ENCODE results near the gene RAP1GAP2.

RAP1GAP2 gene

GRCh38 chr17:2786176-2786881 is 9.9 kb upstream of the RAP1GAP2 start:
- no peak overlapping the region for H3K4me3 ChIP-seq (ENCODE audit: control insufficient read depth, low read depth, low read length)
- DNase-seq (ENCODE audit: low read depth), result peak; percentile 8
- TF ChIP-seq, protein P1, sequence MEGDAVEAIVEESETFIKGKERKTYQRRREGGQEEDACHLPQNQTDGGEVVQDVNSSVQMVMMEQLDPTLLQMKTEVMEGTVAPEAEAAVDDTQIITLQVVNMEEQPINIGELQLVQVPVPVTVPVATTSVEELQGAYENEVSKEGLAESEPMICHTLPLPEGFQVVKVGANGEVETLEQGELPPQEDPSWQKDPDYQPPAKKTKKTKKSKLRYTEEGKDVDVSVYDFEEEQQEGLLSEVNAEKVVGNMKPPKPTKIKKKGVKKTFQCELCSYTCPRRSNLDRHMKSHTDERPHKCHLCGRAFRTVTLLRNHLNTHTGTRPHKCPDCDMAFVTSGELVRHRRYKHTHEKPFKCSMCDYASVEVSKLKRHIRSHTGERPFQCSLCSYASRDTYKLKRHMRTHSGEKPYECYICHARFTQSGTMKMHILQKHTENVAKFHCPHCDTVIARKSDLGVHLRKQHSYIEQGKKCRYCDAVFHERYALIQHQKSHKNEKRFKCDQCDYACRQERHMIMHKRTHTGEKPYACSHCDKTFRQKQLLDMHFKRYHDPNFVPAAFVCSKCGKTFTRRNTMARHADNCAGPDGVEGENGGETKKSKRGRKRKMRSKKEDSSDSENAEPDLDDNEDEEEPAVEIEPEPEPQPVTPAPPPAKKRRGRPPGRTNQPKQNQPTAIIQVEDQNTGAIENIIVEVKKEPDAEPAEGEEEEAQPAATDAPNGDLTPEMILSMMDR (IDR thresholded peaks at IDR 0.05; ENCODE audit: control insufficient read depth, insufficient read depth, low read depth, low read length, missing control alignments), result peak; percentile 89

GRCh38 chr17:2789700-2790099 is 6.5 kb upstream of the RAP1GAP2 start:
- TF ChIP-seq, protein P1 (IDR thresholded peaks at IDR 0.05; ENCODE audit: control insufficient read depth, insufficient read depth, low read depth, low read length, missing control alignments), result no peak
- no peak for DNase-seq (ENCODE audit: low read depth)
- no peak overlapping the region for H3K4me3 ChIP-seq (ENCODE audit: control insufficient read depth, low read depth, low read length)

GRCh38 chr17:2792366-2793169 is 3.7 kb upstream of the RAP1GAP2 start:
- DNase-seq (ENCODE audit: low read depth), result no peak
- TF ChIP-seq, protein P1 (IDR thresholded peaks at IDR 0.05; ENCODE audit: control insufficient read depth, insufficient read depth, low read depth, low read length, missing control alignments), result no peak
- no peak overlapping the region for H3K4me3 ChIP-seq (ENCODE audit: control insufficient read depth, low read depth, low read length)

DNA sequence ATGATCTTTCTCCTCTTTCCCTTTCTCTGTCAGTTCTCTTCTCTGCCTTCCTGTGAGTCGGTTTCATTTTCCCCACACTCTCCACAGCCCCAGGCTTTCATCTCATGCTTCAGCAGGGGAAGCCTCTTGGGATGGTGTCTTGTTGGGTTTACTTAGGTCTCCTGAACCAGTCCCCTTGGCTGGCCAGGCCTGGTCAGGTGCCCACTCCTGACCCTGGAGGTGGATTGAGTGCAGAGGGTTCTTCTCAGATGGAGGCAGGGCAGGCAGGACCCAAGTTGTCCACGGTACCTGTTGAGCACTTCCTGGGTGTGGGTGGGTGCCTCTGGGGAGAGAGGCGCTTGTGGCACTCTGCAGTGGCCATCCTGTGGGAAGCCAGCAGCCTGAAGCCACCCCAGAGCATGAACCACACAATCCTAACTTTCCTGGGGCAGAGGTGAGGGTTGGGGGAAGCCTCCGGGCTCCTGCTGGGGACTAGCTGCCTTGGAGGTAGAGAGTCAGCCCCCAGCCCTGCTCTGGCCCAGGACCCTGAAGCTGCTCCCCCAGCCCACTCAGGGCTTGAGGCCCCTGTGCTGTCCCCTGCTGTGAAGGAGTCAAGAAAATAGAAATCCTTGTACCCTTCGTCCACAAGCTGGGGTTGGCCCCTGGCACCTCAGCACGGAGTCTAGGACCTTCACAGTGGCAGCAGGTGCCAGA is 2.0 kb upstream of the RAP1GAP2 start:
- no peak for DNase-seq (ENCODE audit: low read depth)
- TF ChIP-seq, protein P1 (IDR thresholded peaks at IDR 0.05; ENCODE audit: control insufficient read depth, insufficient read depth, low read depth, low read length, missing control alignments), result no peak
- H3K4me3 ChIP-seq (ENCODE audit: control insufficient read depth, low read depth, low read length), result no peak overlapping the region

DNA sequence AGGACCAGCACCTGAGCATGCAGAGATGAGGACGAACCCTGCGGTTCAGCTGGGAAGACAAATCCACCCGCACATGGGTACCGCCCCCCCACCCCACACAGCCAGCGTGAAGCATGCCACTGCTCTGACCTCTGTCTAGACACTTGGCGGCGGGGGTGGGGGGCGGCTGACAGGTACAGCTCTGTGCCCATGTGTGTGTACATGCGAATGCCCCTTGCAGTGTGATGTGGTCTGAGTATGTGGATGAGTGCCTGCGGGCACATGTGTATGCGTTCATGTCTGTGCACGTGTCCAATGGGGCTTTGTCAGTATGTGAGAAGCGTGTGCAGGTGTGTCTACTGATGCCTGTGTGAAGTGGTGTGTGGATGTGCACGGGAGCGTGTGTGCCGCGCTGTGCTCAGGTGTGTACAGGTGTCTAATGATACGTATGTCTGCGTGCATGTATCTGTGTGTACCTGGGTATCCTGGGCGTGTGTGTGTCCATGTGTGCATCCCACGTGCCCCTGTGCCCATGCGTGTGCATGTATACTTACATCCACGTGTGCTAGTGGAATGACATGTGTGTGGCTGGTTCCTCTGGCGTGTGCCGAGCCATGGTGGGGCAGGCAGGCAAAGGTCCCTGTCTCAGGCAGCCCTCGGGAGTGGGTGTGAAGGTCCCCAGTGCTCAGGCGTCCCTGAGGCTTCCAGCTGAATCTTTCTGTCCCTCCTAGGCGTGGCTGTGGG is 636 bp upstream of the RAP1GAP2 start:
- TF ChIP-seq, protein P1 (IDR thresholded peaks at IDR 0.05; ENCODE audit: control insufficient read depth, insufficient read depth, low read depth, low read length, missing control alignments), result no peak
- DNase-seq (ENCODE audit: low read depth), result no peak
- H3K4me3 ChIP-seq (ENCODE audit: control insufficient read depth, low read depth, low read length), result no peak overlapping the region

DNA sequence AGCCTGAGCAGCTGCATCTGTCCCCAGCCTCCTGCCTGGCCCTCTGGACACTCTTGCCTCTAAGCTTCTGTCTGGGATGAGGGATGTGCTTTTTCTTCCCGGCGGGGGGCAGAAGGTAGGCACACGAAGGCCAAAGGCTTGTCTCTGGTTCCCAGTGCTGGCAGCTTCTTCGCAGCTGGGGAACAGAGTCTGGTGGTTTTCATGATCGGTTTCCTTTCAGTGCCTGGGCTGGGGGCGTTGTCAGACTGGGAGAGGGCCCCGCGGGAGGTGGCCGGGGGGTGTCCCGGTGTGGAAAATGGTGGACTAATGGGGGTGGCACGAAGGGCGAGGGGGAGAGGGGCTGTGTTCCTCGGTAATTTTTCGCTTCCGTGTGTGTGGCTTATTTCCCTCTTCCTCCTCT is 988 bp downstream of the RAP1GAP2 start:
- no peak for DNase-seq (ENCODE audit: low read depth)
- TF ChIP-seq, protein P1 (IDR thresholded peaks at IDR 0.05; ENCODE audit: control insufficient read depth, insufficient read depth, low read depth, low read length, missing control alignments), result no peak
- no peak overlapping the region for H3K4me3 ChIP-seq (ENCODE audit: control insufficient read depth, low read depth, low read length)
